CD4-positive, alpha-beta T cell treated with Interleukin-6 for 4 hours (primary cell): ENCODE data around the gene TMEM59L.

Experiments used
- DNase-seq: peaks from one replicate; pipeline ENCODE4 v3.0.0-alpha.2; 2020; ENCODE audit warnings: mixed read lengths

TMEM59L gene

GRCh38 chr19:18660051-18660910 lies 47.6 kb downstream of the TMEM59L start:
- DNase-seq: no peak

DNA sequence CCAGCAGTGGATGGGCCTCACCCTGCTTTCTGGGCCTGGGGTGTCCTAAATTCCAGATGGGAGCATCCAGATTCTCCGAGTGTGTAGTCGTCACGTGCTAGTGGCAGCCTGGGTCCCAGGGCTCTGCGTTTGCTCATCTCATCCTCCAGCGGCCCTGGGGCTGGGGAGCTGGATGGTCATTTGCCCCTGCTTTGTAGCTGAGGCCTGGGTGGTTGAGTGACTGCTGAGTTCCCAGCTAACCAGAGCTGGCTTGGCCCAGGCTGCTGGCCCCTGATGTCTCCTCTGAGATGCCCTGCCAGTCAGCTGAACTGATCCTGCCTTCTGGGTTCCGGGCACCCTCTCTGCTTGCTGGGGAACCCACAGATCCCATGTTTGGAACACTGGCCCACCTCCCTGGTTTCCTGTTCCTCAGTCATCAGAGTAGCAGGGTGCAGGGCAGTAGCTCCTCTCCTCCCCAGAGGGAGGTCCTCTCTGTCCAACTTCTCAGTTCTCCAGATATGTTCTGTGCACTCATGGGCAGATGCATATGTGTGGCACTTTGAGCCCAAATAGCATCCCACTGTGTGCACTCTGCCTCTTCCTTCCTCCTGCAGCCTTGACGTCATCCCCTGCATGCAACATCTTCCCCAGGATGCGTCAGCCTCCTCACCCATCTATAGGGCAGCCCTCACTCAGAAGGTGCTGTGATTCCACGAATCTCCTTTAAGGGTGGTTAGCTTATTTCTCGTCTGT lies 48.4 kb downstream of the TMEM59L start:
- no peak for DNase-seq

- no peak for DNase-seq
Observed at GRCh38 chr19:18662972-18663732, 50.5 kb downstream of the TMEM59L start.

DNA sequence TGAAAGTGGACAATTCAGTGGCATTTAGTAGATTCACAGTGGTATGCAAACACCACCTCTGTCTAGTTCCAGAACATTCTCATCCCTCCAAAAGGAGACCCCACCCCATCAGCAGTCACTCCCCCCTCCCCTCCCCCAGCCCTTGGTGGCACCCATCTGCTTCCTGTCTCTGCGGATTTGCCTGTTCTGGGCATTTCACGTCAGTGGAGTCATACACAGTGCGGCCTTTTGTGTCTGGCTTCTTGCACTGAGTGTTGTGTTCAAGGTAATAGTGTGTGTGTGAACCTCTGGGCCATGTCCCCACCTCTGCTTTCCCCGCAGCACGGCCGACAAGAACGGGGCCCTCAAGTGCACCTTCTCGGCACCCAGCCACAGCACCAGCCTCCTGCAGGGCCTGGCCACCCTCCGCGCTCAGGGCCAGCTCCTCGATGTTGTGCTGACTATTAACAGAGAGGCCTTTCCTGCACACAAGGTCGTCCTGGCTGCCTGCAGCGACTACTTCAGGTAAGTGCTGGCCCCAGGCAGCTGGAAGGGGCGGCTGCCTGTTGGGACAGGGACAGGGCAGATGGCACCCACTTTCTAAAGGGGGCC lies 51.4 kb downstream of the TMEM59L start:
- DNase-seq: peak; percentile 49

GRCh38 chr19:18665771-18666202 lies 53.1 kb downstream of the TMEM59L start:
- no peak for DNase-seq

GRCh38 chr19:18666317-18666716 lies 53.6 kb downstream of the TMEM59L start:
- no peak for DNase-seq

GRCh38 chr19:18666784-18667183 lies 54.1 kb downstream of the TMEM59L start:
- no peak for DNase-seq

GRCh38 chr19:18667531-18668251 lies 55.0 kb downstream of the TMEM59L start:
- no peak for DNase-seq

DNA sequence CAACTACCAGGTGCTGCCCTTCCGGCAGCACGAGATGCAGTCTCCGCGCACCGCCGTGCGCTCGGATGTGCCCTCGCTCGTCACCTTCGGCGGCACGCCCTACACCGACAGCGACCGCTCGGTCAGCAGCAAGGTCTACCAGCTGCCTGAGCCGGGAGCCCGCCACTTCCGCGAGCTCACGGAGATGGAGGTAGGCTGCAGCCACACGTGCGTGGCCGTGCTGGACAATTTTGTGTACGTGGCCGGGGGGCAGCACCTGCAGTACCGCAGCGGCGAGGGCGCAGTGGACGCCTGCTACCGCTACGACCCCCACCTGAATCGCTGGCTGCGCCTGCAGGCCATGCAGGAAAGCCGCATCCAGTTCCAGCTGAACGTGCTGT lies 55.6 kb downstream of the TMEM59L start:
- DNase-seq: no peak

DNA sequence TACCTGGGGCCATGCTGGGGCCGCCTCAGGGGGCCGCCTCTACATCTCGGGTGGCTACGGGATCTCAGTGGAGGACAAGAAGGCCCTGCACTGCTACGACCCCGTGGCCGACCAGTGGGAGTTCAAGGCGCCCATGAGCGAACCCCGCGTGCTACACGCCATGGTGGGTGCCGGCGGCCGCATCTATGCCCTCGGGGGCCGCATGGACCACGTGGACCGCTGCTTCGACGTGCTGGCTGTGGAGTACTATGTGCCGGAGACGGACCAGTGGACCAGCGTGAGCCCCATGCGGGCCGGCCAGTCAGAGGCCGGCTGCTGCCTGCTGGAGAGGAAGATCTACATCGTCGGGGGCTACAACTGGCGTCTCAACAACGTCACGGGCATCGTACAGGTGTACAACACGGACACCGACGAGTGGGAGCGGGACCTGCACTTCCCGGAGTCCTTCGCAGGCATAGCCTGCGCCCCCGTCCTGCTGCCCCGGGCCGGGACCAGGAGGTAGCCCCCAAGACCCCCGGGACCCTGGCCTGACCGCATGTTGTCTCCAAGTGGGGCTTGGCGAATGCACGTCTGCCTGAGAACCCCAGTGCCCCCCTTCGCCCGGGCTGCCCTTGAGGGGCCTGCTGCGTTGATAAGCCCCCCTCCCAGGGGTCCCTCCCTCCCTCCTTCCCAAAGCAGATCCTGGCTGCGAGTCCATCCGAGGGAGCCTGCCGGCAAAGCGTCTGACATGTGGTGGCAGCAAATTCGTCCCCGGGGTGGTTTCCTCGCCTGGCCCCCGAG lies 56.3 kb downstream of the TMEM59L start:
- no peak for DNase-seq

DNA sequence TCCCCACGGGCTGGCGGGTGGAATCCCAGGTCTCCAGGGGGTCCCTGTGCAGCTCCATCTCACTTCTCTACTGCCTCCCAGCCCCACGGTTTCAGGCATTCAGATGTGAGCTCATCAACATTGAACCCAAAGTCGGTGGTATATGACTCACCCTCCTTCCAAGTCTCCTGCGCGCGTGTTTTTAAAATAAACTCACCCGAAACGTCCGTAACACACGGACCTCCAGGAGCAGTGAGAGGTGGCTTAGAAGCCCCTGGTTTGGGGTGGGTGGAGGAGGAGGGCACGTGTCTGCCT lies 56.8 kb downstream of the TMEM59L start:
- no peak for DNase-seq

DNA sequence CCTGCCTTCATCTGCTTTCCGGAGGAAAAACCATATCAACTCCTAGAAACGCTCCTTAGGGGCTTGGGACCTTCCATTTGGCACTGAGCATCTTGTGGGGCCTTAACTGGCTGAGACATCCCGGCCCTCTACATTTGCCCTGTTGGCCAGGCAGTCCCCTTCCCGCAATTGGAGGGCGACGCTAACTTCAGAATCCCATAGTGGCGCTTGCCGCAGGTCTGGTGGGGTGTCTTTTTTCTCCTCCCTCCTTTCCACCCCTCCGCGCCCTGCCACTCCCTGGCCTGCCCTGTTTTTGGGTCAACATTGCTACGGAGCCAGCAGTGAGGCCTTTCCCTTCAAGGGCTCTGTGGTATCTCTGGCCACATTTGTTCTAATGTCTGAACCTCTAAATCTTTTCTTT lies 57.2 kb downstream of the TMEM59L start:
- DNase-seq: no peak

GRCh38 chr19:18670312-18670711 lies 57.6 kb downstream of the TMEM59L start:
- no peak for DNase-seq
